ENCODE measurements around the gene LTF. TPM values are rescaled to one million over a fixed set of nuclear protein-coding genes. Genes with fewer than 3 reads are reported as not detected.

The LTF gene
- total and polyA plus RNA-seq, 2 donors (not counting 1 experiment from before 2014, with no cell fraction given): 0.22 TPM; not detected in 1

- H3K4me3 ChIP-seq (ENCODE audit: control extremely low read depth in 1 of 5, extremely low read depth in 1 of 5, insufficient read depth in 1 of 5, low read depth in 2 of 5, low read length in 4 of 5): no peak overlapping the region
- H3K4me1 Mint-ChIP-seq: peaks cover 3% of the 10 kb centered on the region
- H2AFZ ChIP-seq (ENCODE audit: insufficient read depth, low read depth, low read length, poor library complexity, severe bottlenecking): no peak overlapping the region
- no peaks in the 10 kb centered on the region for H4K20me1 ChIP-seq (ENCODE audit: control insufficient read depth, insufficient read depth, low read length, poor library complexity, severe bottlenecking)
- no peak overlapping the region for H3K9ac ChIP-seq (ENCODE audit: low read length)
- no peak overlapping the region for H3K4me2 ChIP-seq (replicated peaks; ENCODE audit: low read depth, low read length, poor library complexity, severe bottlenecking)
- ChIA-PET POLR2A (no interaction called here), CTCF (no interaction called here)
- ATAC-seq (ENCODE audit: low read depth): no peak
- H3K9me3 ChIP-seq (ENCODE audit: control extremely low read depth in 1 of 3, control insufficient read depth in 2 of 3, insufficient read depth in 1 of 3, low read length in 2 of 3): peaks cover 0 to 6% (median 0%) of the 10 kb centered on the region in 3 donors
- no peaks in the 10 kb centered on the region for H3K4me1 ChIP-seq (ENCODE audit: control insufficient read depth in 2 of 2, insufficient read depth in 2 of 2, low read length in 2 of 2)
- H3K79me2 ChIP-seq (ENCODE audit: control insufficient read depth, insufficient read depth, low read length): no peaks in the 10 kb centered on the region
- H3K27ac Mint-ChIP-seq: no peak overlapping the region
- H3K27ac ChIP-seq (ENCODE audit: low read length in 2 of 2): no peak overlapping the region
- H3K4me3 Mint-ChIP-seq: no peak overlapping the region
- DNase-seq: no peak
- TF ChIP-seq CTCF (IDR thresholded peaks at IDR 0.05): no peak
- no peak for TF ChIP-seq EZH2 (IDR thresholded peaks at IDR 0.05; ENCODE audit: borderline replicate concordance, insufficient read depth, low read depth, low read length, poor library complexity, severe bottlenecking)
- peaks cover 0 to 5% (median 3%) of the 10 kb centered on the region in 4 experiments for H3K27me3 ChIP-seq (replicated peaks in 1 of 4; ENCODE audit: control extremely low read depth in 1 of 4, control insufficient read depth in 3 of 4, insufficient read depth in 4 of 4, low read length in 3 of 4)
- 94% methylated on average over 7 of the region's 7 CpGs for WGBS (ENCODE audit: insufficient coverage)
- intact Hi-C loops (cut with micrococcal nuclease): no loop called here
- H3K9me3 Mint-ChIP-seq (ENCODE audit: insufficient read depth): no peaks in the 10 kb centered on the region
- no peaks in the 10 kb centered on the region for H3K36me3 ChIP-seq (replicated peaks in 1 of 2; ENCODE audit: control extremely low read depth in 1 of 2, control insufficient read depth in 1 of 2, extremely low read depth in 1 of 2, insufficient read depth in 2 of 2, low read length in 1 of 2)
- peaks cover 28% of the 10 kb centered on the region for H3K27me3 Mint-ChIP-seq
Measured at GRCh38 chr3:46454606-46455005, 10.1 kb downstream of the LTF start.

GRCh38 chr3:46454209-46454595 lies 10.5 kb downstream of the LTF start:
- Histone ChIP-seq H2AFZ (ENCODE audit: insufficient read depth, low read depth, low read length, poor library complexity, severe bottlenecking) (no peak overlapping the region), H4K20me1 (ENCODE audit: control insufficient read depth, insufficient read depth, low read length, poor library complexity, severe bottlenecking) (no peaks in the 10 kb centered on the region), H3K9ac (ENCODE audit: low read length) (no peak overlapping the region), H3K4me1 (ENCODE audit: control insufficient read depth in 2 of 2, insufficient read depth in 2 of 2, low read length in 2 of 2) (no peaks in the 10 kb centered on the region), H3K27ac (ENCODE audit: low read length in 2 of 2) (no peak overlapping the region), H3K36me3 (replicated peaks in 1 of 2; ENCODE audit: control extremely low read depth in 1 of 2, control insufficient read depth in 1 of 2, extremely low read depth in 1 of 2, insufficient read depth in 2 of 2, low read length in 1 of 2) (no peaks in the 10 kb centered on the region), H3K79me2 (ENCODE audit: control insufficient read depth, insufficient read depth, low read length) (no peaks in the 10 kb centered on the region), H3K9me3 (ENCODE audit: control extremely low read depth in 1 of 3, control insufficient read depth in 2 of 3, insufficient read depth in 1 of 3, low read length in 2 of 3) (peaks cover 0 to 6% (median 0%) of the 10 kb centered on the region in 3 donors), H3K4me3 (ENCODE audit: control extremely low read depth in 1 of 5, extremely low read depth in 1 of 5, insufficient read depth in 1 of 5, low read depth in 2 of 5, low read length in 4 of 5) (no peak overlapping the region), H3K27me3 (replicated peaks in 1 of 4; ENCODE audit: control extremely low read depth in 1 of 4, control insufficient read depth in 3 of 4, insufficient read depth in 4 of 4, low read length in 3 of 4) (peaks cover 0 to 5% (median 2%) of the 10 kb centered on the region in 4 experiments), H3K4me2 (replicated peaks; ENCODE audit: low read depth, low read length, poor library complexity, severe bottlenecking) (no peak overlapping the region)
- intact Hi-C loops (cut with micrococcal nuclease): no loop called here
- peaks cover 3% of the 10 kb centered on the region for H3K4me1 Mint-ChIP-seq
- peaks cover 24% of the 10 kb centered on the region for H3K27me3 Mint-ChIP-seq
- CTCF ChIA-PET: no interaction called here
- no peak overlapping the region for H3K4me3 Mint-ChIP-seq
- 56% methylated on average over 3 of the region's 3 CpGs for WGBS (ENCODE audit: insufficient coverage)
- DNase-seq (no peak), ATAC-seq (ENCODE audit: low read depth) (no peak)
- no peaks in the 10 kb centered on the region for H3K9me3 Mint-ChIP-seq (ENCODE audit: insufficient read depth)
- H3K27ac Mint-ChIP-seq: no peak overlapping the region
- POLR2A ChIA-PET: no interaction called here
- TF ChIP-seq EZH2 (IDR thresholded peaks at IDR 0.05; ENCODE audit: borderline replicate concordance, insufficient read depth, low read depth, low read length, poor library complexity, severe bottlenecking) (no peak), CTCF (IDR thresholded peaks at IDR 0.05) (no peak)
